Thyroid gland (tissue), 4 donors: ENCODE data around the gene LCE5A. TPM values are rescaled to one million over a fixed set of nuclear protein-coding genes. Genes with fewer than 3 reads are reported as not detected.

ENCODE experiments used
- DNase-seq, 2 donors: peaks; one replicate each; pipeline ENCODE4 v3.0.0-alpha.2; 2019
- H3K27ac ChIP-seq, 3 donors: fragments of 200-600 bp; sonication (generic); 1 replicate in 2 of 3; 2 replicates in 1 of 3; pipeline ENCODE4 v1.5.1; 2016 to 2019; ENCODE audit warnings: mild to moderate bottlenecking in 1 of 3, moderate library complexity in 1 of 3
- H3K27me3 ChIP-seq: fragments of 200-600 bp; sonication (generic); one replicate; pipeline ENCODE4 v1.5.1; 2019
- H3K36me3 ChIP-seq, 2 donors: fragments of 200-600 bp; sonication (generic); one replicate each; pipeline ENCODE4 v1.5.1; 2016 to 2019
- H3K4me1 ChIP-seq, 2 donors: fragments of 200-600 bp; sonication (generic); one replicate each; pipeline ENCODE4 v1.5.1; 2017 to 2019
- H3K4me3 ChIP-seq, 3 donors: fragments of 200-600 bp; sonication (generic); replicated peaks in 1 of 3; 1 replicate in 2 of 3; 2 replicates in 1 of 3; pipeline ENCODE4 v1.5.1; 2016; ENCODE audit warnings: mild to moderate bottlenecking in 1 of 3
- H3K9me3 ChIP-seq: fragments of 200-600 bp; sonication (generic); one replicate; pipeline ENCODE4 v1.5.1; 2017
- CTCF ChIP-seq, 6 experiments: fragments of 200-600 bp in 3 of 6; fragments of 450-650 bp in 3 of 6; sonication (generic) in 3 of 6; IDR thresholded peaks; one replicate each; pipeline ENCODE4 v1.5.1; 2016 to 2019; ENCODE audit warnings: antibody characterized with exemption in 6 of 6, mild to moderate bottlenecking in 2 of 6, inconsistent platforms in 1 of 6, moderate library complexity in 1 of 6
- POLR2A ChIP-seq, 2 donors: fragments of 450-650 bp; IDR thresholded peaks; one replicate each; pipeline ENCODE4 v1.6.1; 2017; ENCODE audit warnings: antibody characterized with exemption in 2 of 2, mild to moderate bottlenecking in 2 of 2, moderate library complexity in 1 of 2
- WGBS, 2 donors: methylation state at CpG; one replicate each; pipeline ENCODE4 v1.1.5; 2017; 5-methylcytosine and 5-hydroxymethylcytosine counted together
- intact Hi-C: fragments of 100-400 bp; cut with DNase I; formaldehyde crosslinking; loops from one replicate; pipeline ENCODE4 v1.15.1; 2023
- total RNA-seq, 4 donors: library from RNA; depleted of rRNA; stranded (reverse); fragments of >200 nt; gene quantifications; one replicate each; pipeline ENCODE4 v1.2.3, GENCODE V29; 2016

Gene LCE5A
- total RNA-seq, 4 donors from 2014 or later, result not detected

- WGBS, 2 donors, result 57 to 100% methylated on average over 2 of the region's 2 CpGs
- no peaks in the 10 kb centered on the region for H3K27me3 ChIP-seq
- intact Hi-C loops, result no loop called here
These were observed 5.5 kb upstream of the LCE5A start for GRCh38 chr1:152505083-152505482.

GRCh38 chr1:152506899-152507498, 3.6 kb upstream of the LCE5A start:
- no peak for DNase-seq
- intact Hi-C loops, result no loop called here
- H3K9me3 ChIP-seq, result no peaks in the 10 kb centered on the region
- H3K27ac ChIP-seq, result no peak overlapping the region
- no peaks in the 10 kb centered on the region for H3K4me1 ChIP-seq
- no peak overlapping the region for H3K4me3 ChIP-seq
- WGBS, 2 donors, result 92% methylated on average over 1 of the region's 1 CpG
- H3K27me3 ChIP-seq, result no peaks in the 10 kb centered on the region
- H3K36me3 ChIP-seq, result no peaks in the 10 kb centered on the region
- TF ChIP-seq CTCF (IDR thresholded peaks at IDR 0.05) (no peak), POLR2A (IDR thresholded peaks at IDR 0.05) (no peak)

More at GRCh38 chr1:152505083-152505482, 5.5 kb upstream of the LCE5A start:
- Histone ChIP-seq H3K4me3 (no peak overlapping the region), H3K9me3 (no peaks in the 10 kb centered on the region), H3K36me3 (no peaks in the 10 kb centered on the region), H3K4me1 (no peaks in the 10 kb centered on the region), H3K27ac (no peak overlapping the region)
- no peak for DNase-seq
- no peak for TF ChIP-seq POLR2A (IDR thresholded peaks at IDR 0.05)
- no peak for TF ChIP-seq CTCF (IDR thresholded peaks at IDR 0.05)

- Histone ChIP-seq H3K36me3 (no peaks in the 10 kb centered on the region), H3K4me3 (no peak overlapping the region), H3K9me3 (no peaks in the 10 kb centered on the region), H3K4me1 (peaks cover 4 to 7% of the 10 kb centered on the region in 2 donors), H3K27ac (no peak overlapping the region), H3K27me3 (peaks cover 20% of the 10 kb centered on the region)
- intact Hi-C loops, result no loop called here
- no peak for DNase-seq
- WGBS, 2 donors, result 79 to 100% methylated on average over 2 to 3 of the region's 5 CpGs
- no peak for TF ChIP-seq POLR2A (IDR thresholded peaks at IDR 0.05)
- no peak for TF ChIP-seq CTCF (IDR thresholded peaks at IDR 0.05)
These were observed 993 bp downstream of the LCE5A start for GRCh38 chr1:152511596-152511995.

- intact Hi-C loops, result no loop called here
- H3K27me3 ChIP-seq, result peaks cover 20% of the 10 kb centered on the region
- 62 to 69% methylated on average over 3 of the region's 3 CpGs for WGBS, 2 donors
These were observed 2.5 kb downstream of the LCE5A start for GRCh38 chr1:152513081-152513480.

More at GRCh38 chr1:152513081-152513480, 2.5 kb downstream of the LCE5A start:
- Histone ChIP-seq H3K4me1 (peaks cover 4 to 7% of the 10 kb centered on the region in 2 donors), H3K27ac (no peak overlapping the region), H3K9me3 (no peaks in the 10 kb centered on the region), H3K4me3 (no peak overlapping the region), H3K36me3 (no peaks in the 10 kb centered on the region)
- DNase-seq, result no peak
- TF ChIP-seq POLR2A (IDR thresholded peaks at IDR 0.05) (no peak), CTCF (IDR thresholded peaks at IDR 0.05) (no peak)
